ENCODE measurements around the gene LMNA.
A peak's percentile ranks its signal among the peaks of the same experiment; 100 is the strongest.

Gene LMNA

GRCh38 chr1:156082309-156083091, 32.0 kb upstream of the LMNA start, which contains the start of gene MEX3A:
TSS of gene MEX3A (minus strand) at chr1:156082465. CDS start at chr1:156081998, 467 bp downstream.
- no peak for DNase-seq (ENCODE audit: low read depth in 2 of 2)

DNA sequence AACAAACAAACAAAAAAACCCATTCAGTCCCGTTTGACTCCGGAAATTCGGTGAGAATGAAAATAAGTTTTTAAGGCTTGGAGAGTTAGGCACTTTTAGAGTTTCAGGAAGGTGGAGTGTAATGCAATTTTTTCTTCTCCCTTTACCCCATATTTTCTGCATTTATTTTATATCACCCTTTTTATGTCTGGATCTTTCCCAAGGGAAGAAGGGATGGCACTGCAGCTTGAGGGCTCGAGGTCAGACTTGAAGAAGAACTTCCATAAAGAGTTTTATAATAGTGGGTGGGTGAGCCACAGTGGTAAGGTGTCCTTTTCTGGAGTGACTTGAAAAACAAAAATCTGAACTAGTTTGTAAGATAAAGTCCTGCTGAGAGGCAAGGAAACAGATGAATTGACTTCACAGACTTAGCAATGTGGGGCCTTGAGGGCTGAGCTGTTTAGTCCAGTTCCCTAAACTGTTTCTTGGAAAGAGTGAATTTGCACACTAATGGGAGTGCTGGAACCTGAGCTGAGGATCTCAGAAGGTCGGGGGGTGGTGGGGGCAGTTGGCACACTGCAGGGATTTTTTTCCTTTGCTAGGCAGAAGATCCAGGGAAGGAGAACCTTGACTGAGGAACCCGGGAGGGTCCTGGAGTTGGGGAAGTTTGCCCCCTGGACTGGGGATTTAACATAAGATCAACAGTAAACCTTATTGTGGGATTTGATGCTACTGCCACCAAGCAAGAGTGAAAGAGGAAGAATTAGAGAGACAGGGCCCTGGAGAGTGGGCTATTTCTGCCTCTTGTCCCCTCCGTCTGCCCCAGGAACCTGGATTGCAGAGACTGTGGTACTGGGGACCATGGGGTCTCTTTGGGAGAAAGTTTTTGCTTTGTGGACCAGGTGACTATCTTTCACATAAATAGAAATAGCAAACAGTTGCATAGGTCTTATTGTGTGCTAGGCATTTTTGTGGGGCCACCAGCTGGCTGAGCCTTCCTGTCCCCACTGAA, 30.4 kb upstream of the LMNA start:
- DNase-seq (ENCODE audit: low read depth in 2 of 2): no peak

- DNase-seq (ENCODE audit: low read depth in 2 of 2): no peak
These were observed 28.3 kb upstream of the LMNA start for GRCh38 chr1:156086256-156086662.

DNA sequence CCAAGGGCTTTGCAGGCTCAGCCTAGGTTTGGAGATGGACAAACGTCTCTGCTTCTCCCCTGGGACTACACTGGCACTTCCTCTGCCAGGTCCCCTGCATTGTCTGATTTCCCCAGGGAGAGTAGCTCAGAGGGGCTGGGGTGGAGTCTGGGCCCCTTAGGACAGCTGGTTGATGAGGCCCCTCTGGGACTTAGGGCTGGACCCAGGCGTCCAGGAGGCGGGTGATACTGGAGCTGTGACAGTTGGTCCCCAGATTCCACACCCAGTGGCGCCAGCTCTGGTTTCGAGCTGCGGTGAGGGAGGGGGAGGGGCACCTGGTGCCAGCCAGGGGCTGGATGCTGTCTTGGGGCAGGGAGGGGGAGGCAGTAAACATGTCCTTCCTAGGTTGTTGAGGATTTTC, 24.8 kb upstream of the LMNA start:
- DNase-seq (ENCODE audit: low read depth in 2 of 2): no peak

DNA sequence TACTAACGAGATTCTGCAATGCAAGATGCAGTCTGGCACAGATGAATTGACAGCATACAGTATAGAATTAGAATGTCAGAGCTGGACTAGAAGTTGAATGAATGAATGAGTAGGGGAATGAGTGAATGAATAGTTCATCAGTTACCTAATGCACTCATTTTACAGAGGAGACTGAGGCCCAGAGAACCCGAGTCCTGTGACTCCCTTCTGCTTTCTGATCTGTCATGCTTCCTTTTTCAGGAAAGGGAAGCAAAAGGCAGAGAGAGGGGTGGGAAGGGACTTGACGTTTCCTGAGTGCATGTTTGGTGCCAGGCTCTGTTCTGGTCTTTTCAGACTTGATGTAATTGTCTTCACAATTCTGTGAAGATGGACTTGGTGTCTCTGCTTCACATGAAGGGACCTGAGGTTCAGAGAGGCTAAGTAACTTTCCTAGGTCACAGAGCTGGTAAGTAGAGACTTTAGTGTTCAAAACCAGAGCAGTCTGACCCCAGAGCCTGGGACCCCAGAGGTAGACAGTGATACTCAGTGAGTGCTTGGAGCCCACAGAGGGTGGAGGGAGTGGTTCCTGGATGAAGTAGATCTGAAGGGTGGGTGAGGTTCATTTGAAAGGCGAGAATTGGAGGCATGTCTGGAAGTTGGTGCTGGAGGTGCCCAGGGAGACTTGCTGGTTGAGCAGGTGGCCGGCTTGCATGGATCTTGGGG, 24.2 kb upstream of the LMNA start:
- no peak for DNase-seq (ENCODE audit: low read depth in 2 of 2)

- DNase-seq (ENCODE audit: low read depth in 2 of 2): no peak
These were observed 23.7 kb upstream of the LMNA start for GRCh38 chr1:156090840-156091188.

DNA sequence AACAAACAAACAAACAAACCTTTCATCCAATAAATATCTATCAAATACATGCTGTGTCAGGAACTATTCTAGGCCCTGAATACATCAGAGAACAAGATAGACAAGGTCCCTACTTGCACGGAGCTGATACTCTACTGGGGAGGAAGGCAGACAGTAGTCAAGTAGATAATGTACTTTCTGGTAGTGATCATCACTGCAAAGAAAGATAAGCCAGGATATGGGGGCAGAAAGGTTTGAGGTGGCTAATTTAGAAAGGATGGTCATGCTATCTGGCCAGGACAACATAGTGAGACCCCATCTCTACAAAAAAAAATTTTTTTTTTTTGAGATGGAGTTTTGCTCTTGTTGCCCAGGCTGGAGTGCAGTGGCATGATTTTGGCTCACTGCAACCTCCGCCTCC, 22.9 kb upstream of the LMNA start:
- DNase-seq (ENCODE audit: low read depth in 2 of 2): no peak

DNA sequence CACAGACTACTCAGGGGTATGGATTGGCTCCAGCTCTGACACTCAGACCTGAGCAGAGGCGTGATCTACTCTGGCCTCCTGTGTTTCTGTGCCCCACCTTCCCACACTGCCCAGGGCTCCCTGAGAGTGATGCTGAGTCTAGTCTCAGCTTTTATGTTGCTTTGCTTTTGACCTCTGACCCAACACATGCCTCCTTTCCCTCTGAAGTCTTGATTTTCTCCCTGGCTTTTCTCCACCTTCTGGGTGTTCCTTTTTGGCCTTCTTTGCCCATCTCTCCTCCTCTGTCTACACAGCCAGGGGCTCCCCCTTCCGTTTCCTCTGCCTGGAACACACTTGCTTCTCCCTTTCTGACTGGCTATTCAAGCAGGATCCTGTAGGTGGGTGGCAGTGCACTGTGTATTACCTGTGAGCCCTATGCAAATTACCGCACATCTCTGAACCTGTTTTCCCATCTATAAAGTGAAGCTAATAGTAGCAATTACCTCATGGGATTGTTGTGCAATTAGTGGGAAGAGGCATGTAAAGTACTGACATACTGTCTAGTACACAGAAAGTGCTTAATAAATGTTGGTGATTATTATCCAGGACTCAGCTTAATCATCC, 18.5 kb upstream of the LMNA start:
- no peak for DNase-seq (ENCODE audit: low read depth in 2 of 2)

GRCh38 chr1:156096640-156097391, 17.7 kb upstream of the LMNA start:
- DNase-seq (ENCODE audit: low read depth in 2 of 2): peak in 1 of 2 experiments; percentile 51

DNA sequence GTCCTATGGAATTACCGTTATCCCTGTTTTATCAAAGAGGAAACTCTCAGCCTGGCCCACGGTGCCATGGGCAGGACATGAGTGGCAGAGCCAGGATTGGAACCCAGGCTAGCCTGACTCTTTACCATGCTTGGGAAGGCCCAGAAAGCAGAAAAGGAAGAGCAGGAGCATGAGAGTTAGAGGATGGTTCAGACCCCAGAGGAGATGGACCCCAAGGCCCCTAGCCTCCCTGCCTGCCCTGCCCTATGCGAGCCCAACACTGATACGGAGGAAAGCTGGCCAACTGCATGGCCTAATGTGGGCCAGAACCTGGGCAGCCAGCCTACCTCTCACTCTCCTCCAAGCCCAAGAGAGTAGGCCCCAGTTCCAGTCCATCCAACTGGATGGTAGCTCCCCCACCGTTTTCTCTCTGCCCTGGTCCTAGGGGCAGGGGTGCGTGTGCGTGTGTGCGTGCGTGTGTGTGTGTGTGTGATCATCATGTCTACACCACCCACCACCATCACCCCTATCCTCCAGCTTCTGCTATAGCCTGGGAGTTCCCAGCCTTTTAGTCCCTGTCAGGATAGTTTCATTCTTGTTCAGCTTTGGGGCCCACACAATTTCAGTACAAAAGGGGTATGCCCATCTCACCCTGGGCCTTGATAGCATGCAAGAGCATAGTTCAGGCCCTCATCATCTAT, 16.9 kb upstream of the LMNA start:
- no peak for DNase-seq (ENCODE audit: low read depth in 2 of 2)

DNA sequence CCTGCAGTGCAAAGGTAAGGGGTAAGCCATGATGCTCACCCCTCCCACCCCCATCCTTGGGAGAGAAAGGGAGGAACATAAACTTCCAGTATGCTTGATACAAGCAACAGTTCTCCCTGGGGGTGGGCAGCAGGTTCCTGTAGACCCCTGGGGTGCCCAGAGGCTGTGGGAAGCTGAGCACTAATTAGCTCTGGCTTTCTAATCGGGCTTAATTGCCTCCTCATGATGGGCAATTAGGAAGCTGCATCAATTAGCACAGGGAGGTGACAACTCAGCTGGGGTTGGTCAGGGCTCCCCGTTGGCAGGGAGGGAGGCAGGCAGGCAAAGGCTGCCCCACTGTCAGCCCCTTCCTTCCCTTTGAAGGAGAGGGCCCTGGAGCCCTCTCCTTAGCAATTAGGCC, 15.7 kb upstream of the LMNA start:
- no peak for DNase-seq (ENCODE audit: low read depth in 2 of 2)

- no peak for DNase-seq (ENCODE audit: low read depth in 2 of 2)
These were observed 15.2 kb upstream of the LMNA start for GRCh38 chr1:156099282-156099681.

DNA sequence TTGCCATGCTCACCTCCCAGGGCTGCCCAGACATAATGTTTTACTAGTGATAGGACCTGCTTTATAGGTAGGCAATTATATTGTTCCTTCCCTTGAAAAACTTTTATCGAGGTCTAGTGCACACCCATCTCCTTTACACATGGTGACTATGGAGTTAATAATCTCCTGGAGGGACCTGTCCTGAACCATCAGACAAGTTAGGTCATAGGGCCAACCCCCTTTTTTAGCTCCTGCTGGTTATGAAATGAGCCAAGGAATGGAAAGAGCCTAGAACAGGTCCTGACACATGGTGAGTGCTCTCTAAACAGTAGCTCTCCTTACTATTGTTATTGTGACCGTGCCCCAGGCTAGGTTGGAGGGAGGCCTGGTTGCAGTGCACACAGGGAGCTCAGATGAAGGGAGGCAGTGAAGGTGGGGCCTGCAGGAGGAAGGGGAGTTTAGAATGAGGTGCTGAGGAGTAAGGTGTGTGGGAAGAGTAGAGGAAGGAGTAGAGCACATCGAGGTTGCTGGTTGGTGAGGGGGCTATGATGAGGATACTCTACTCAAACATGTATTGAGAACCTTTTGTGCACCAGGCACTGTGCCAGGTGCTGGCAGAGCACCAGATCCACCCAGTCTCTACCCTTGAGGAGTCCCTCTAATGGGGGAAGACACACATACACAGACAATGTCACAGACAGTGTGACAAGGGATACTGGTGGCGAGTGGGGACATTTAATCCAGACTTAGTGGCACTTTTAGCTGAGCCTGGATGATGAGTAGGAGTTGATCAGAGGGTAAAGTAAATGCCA, 14.1 kb upstream of the LMNA start:
- DNase-seq (ENCODE audit: low read depth in 2 of 2): no peak

DNA sequence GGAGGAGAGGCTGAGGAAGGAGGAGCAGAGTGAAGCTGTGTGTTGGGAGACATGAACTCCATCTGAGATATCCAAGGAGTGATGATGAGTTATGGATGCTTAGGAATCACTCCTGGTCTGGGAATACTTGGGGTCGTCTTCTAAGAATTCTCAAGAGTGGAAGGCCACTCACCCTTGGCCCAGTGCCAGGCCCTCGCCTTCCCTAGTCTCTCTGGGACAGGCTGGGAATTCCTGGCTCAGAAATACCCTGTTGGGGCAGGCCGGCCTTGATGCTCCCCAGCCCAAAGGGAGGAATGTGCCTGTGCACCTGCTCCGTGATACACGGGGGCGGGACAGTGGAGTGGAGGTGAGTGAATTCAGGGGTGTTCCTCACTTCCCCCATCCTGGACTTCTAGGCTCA, 12.6 kb upstream of the LMNA start:
- DNase-seq (ENCODE audit: low read depth in 2 of 2): no peak

GRCh38 chr1:156102633-156103511, 11.6 kb upstream of the LMNA start:
- no peak for DNase-seq (ENCODE audit: low read depth in 2 of 2)

DNA sequence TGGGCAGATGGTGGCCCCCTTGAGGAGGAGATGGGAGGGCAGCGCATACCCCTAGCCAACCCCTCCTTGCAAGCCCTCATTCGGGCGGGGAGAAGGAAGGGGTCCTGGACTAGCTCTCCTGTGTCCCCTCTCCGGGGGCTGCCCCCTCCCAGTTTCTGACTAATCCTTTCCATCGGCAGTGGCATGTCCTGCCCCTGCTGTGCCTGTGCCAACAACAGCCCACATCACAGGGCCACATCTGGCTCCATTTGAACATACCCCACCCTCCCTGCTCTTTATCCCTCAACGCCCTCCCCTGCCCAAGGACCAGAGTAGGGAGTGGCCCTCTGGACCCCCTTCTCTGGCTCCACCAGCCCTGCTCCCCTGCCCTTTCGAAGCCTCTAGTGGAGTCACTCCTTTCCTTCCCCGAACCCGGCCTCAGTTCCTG, 11.0 kb upstream of the LMNA start:
- DNase-seq (ENCODE audit: low read depth in 2 of 2): no peak

DNA sequence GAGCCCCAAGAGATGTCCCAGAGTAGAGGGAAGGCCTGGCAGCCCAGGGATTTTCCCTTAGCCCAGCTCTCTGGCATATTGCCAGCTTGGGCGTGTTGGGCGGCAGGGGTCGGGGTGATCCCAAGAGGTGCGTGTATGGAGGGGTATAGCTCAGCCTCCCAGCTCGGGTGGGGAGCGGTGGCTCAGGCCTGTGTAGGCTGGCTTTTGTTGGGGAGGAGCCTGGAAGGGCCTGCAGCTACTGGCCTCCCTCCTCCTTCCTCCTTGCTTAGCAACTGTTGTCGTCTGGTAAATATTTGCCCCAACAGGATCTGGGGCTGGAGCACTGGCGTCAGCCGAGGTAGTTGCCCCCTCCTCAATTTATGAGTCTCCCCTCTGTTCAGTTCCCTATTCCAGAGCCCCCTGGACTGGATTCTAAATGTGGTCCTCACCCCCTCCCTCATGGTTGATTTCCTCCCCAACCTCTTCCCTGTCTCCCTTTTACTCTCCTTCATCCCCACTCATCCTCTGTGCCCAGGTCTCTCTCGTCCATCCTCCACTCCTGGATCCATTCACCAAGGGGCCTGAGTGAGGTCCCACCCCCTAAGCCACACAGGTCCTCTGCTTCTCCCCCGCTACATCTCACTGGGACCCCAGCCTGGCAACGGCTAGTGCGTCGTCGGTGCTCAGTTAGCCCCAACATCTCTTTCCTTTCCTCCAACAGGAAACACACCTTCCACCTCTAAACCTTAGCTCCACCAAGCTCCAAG, 10.3 kb upstream of the LMNA start:
- DNase-seq (ENCODE audit: low read depth in 2 of 2): no peak
